Spleen (tissue), 11 donors: ENCODE results near the gene GRIP1. TPM values are rescaled to one million over a fixed set of nuclear protein-coding genes. Genes with fewer than 3 reads are reported as not detected.

ENCODE experiments used
- DNase-seq: peaks from one replicate; pipeline ENCODE4 v3.0.0-alpha.2; 2020
- H3K27ac ChIP-seq, 8 donors: fragments of 200-600 bp; sonication (generic) in 7 of 8; 1 replicate in 4 of 8; 2 replicates in 4 of 8; pipeline versions ENCODE4 v1.5.0 to v1.8.0; 2016 to 2021; ENCODE audit warnings: inconsistent platforms in 4 of 8, mild to moderate bottlenecking in 4 of 8, moderate library complexity in 1 of 8
- H3K27me3 ChIP-seq, 7 donors: fragments of 200-600 bp; sonication (generic) in 6 of 7; replicated peaks in 1 of 7; 1 replicate in 4 of 7; 2 replicates in 3 of 7; pipeline versions ENCODE4 v1.5.0 to v1.8.0; 2016 to 2021; ENCODE audit warnings: inconsistent platforms in 3 of 7, mild to moderate bottlenecking in 1 of 7
- H3K36me3 ChIP-seq, 6 donors: fragments of 200-600 bp; sonication (generic) in 5 of 6; 1 replicate in 4 of 6; 2 replicates in 2 of 6; pipeline versions ENCODE4 v1.5.0 to v1.8.0; 2016 to 2021; ENCODE audit warnings: inconsistent platforms in 2 of 6
- H3K4me1 ChIP-seq, 6 donors: fragments of 200-600 bp; sonication (generic) in 5 of 6; 1 replicate in 3 of 6; 2 replicates in 3 of 6; pipeline versions ENCODE4 v1.5.0 to v1.8.0; 2016 to 2021; ENCODE audit warnings: inconsistent platforms in 3 of 6
- H3K4me3 ChIP-seq, 8 donors: fragments of 200-600 bp; sonication (generic) in 7 of 8; 1 replicate in 4 of 8; 2 replicates in 4 of 8; pipeline versions ENCODE4 v1.5.0 to v1.8.0; 2016 to 2021; ENCODE audit warnings: inconsistent platforms in 4 of 8, mild to moderate bottlenecking in 4 of 8, moderate library complexity in 2 of 8
- H3K9me3 ChIP-seq, 8 donors: fragments of 200-600 bp; sonication (generic) in 7 of 8; 1 replicate in 4 of 8; 2 replicates in 4 of 8; pipeline versions ENCODE4 v1.5.0 to v1.8.0; 2016 to 2021; ENCODE audit warnings: inconsistent platforms in 4 of 8
- CTCF ChIP-seq, 11 experiments: fragments of 200-600 bp in 7 of 11; fragments of 450-650 bp in 4 of 11; sonication (generic) in 4 of 11; IDR thresholded peaks in 8 of 11; conservative IDR thresholded peaks in 3 of 11; 1 replicate in 7 of 11; 2 replicates in 4 of 11; pipeline versions ENCODE4 v1.4.0 to v1.8.0; 2016 to 2021; ENCODE audit warnings: antibody characterized with exemption in 11 of 11, inconsistent platforms in 4 of 11, mild to moderate bottlenecking in 1 of 11
- POLR2A ChIP-seq, 3 donors: fragments of 450-650 bp; IDR thresholded peaks; one replicate each; pipeline ENCODE4 v1.5.1; 2017; ENCODE audit warnings: antibody characterized with exemption in 3 of 3, mild to moderate bottlenecking in 1 of 3
- POLR2AphosphoS5 ChIP-seq, 3 donors: sonication (generic); formaldehyde crosslinking; IDR thresholded peaks; one replicate each; pipeline ENCODE4 v1.5.1; 2017; ENCODE audit warnings: antibody characterized with exemption in 3 of 3
- WGBS, 5 donors: extraction: QIAGEN DNeasy Blood & Tissue Kit in 3 of 5; methylation state at CpG; one replicate each; pipeline versions ENCODE4 v1.1.5 to v1.1.7; 2013 to 2018; 5-methylcytosine and 5-hydroxymethylcytosine counted together
- intact Hi-C: fragments of 100-400 bp; cut with DNase I; formaldehyde crosslinking; loops from one replicate; pipeline ENCODE4 v1.15.0; 2023; ENCODE audit warnings: low total_unique reads
- polyA plus RNA-seq, 3 donors: library from polyadenylated mRNA; stranded (reverse); fragments of 200-250 nt; gene quantifications; one replicate each; pipeline ENCODE4 v1.2.1, GENCODE V29; 2013
- total RNA-seq, 7 donors: library from RNA; depleted of rRNA in 3 of 7; stranded (reverse); fragments of >200 nt in 3 of 7; fragmentation: NEBNext Ultra II Directional in 4 of 7; extraction: Animal tissue kit (Norgen Biotek cat#: 25700) in 4 of 7; gene quantifications; one replicate each; pipeline versions ENCODE4 v1.1.0 to v1.2.1, GENCODE V29; 2016 to 2021
- donor health status: healthy with polysubstance abuse.
- donor health status: DM: no; HTN: no; CAD: no; lungs with moderate emphysema.
- donor health status: DM: no; HTN: no; CAD: no.
- donor health status: Bipolar disorder and iron deficiency.
- donor health status: healthy.
- donor health status: DM: no; HTN: no; CAD: no.
- donor health status: DM: yes; HTN: yes; CAD: no.

GRIP1 gene
- total and polyA plus RNA-seq, 10 donors: 0.35 to 15.2 (median 4.8) TPM

GRCh38 chr12:66323017-66323416 is 355.9 kb downstream of the GRIP1 start:
- Histone ChIP-seq H3K4me3 (no peak overlapping the region), H3K27ac (no peak overlapping the region), H3K9me3 (no peaks in the 10 kb centered on the region), H3K27me3 (no peaks in the 10 kb centered on the region), H3K4me1 (peaks cover 0 to 6% (median 0%) of the 10 kb centered on the region in 6 donors), H3K36me3 (peaks cover 0 to 98% (median 42%) of the 10 kb centered on the region in 6 donors)
- 88 to 100% (median 95%) methylated on average over 1 of the region's 1 CpG for WGBS, 5 donors
- TF ChIP-seq POLR2AphosphoS5 (IDR thresholded peaks at IDR 0.05) (no peak), POLR2A (IDR thresholded peaks at IDR 0.05) (no peak), CTCF (IDR thresholded peaks at IDR 0.05 in 8 of 11, conservative IDR thresholded peaks at IDR 0.05 in 3 of 11) (no peak)
- intact Hi-C loops: no loop called here
- DNase-seq: no peak

- Histone ChIP-seq H3K4me1 (peaks cover 0 to 9% (median 0%) of the 10 kb centered on the region in 6 donors), H3K36me3 (peaks cover 0 to 95% (median 44%) of the 10 kb centered on the region in 6 donors), H3K4me3 (no peak overlapping the region), H3K9me3 (no peaks in the 10 kb centered on the region), H3K27me3 (no peaks in the 10 kb centered on the region), H3K27ac (peak overlapping the region in 1 of 8 donors; percentile 17)
- intact Hi-C loops: no loop called here
- TF ChIP-seq POLR2A (IDR thresholded peaks at IDR 0.05) (no peak), CTCF (IDR thresholded peaks at IDR 0.05 in 8 of 11, conservative IDR thresholded peaks at IDR 0.05 in 3 of 11) (no peak), POLR2AphosphoS5 (IDR thresholded peaks at IDR 0.05) (no peak)
- DNase-seq: no peak
Measured at GRCh38 chr12:66321435-66321834, 357.4 kb downstream of the GRIP1 start.

- Histone ChIP-seq H3K36me3 (peaks cover 0 to 95% (median 42%) of the 10 kb centered on the region in 6 donors), H3K4me3 (no peak overlapping the region), H3K9me3 (no peaks in the 10 kb centered on the region), H3K4me1 (peaks cover 0 to 9% (median 0%) of the 10 kb centered on the region in 6 donors), H3K27me3 (no peaks in the 10 kb centered on the region), H3K27ac (peak overlapping the region in 1 of 8 donors; percentile 17)
- intact Hi-C loops: no loop called here
- TF ChIP-seq POLR2A (IDR thresholded peaks at IDR 0.05) (no peak), CTCF (IDR thresholded peaks at IDR 0.05 in 8 of 11, conservative IDR thresholded peaks at IDR 0.05 in 3 of 11) (no peak), POLR2AphosphoS5 (IDR thresholded peaks at IDR 0.05) (no peak)
- no peak for DNase-seq
- 91 to 99% (median 97%) methylated on average over 3 of the region's 3 CpGs for WGBS, 5 donors
Measured at GRCh38 chr12:66320996-66321395, 357.9 kb downstream of the GRIP1 start.

- Histone ChIP-seq H3K27me3 (no peaks in the 10 kb centered on the region), H3K4me3 (no peak overlapping the region), H3K4me1 (peaks cover 0 to 16% (median under 1%) of the 10 kb centered on the region in 6 donors), H3K27ac (no peak overlapping the region), H3K9me3 (no peaks in the 10 kb centered on the region), H3K36me3 (peaks cover 0 to 89% (median 35%) of the 10 kb centered on the region in 6 donors)
- intact Hi-C loops: no loop called here
- WGBS, 5 donors: 57 to 81% (median 62%) methylated on average over 4 of the region's 4 CpGs
- TF ChIP-seq POLR2A (IDR thresholded peaks at IDR 0.05) (no peak), POLR2AphosphoS5 (IDR thresholded peaks at IDR 0.05) (no peak), CTCF (IDR thresholded peaks at IDR 0.05 in 8 of 11, conservative IDR thresholded peaks at IDR 0.05 in 3 of 11) (no peak)
- no peak for DNase-seq
Measured at GRCh38 chr12:66319266-66319954, 359.5 kb downstream of the GRIP1 start.
